H1 (cell line): ENCODE results near the gene FOSL1. TPM values are rescaled to one million over a fixed set of nuclear protein-coding genes. Genes with fewer than 3 reads are reported as not detected.

ENCODE experiments used
- ASH2L ChIP-seq: fragments of 200-600, 300-600 bp; sonication (generic); IDR thresholded peaks from one replicate; pipeline ENCODE4 v1.7.1; 2017; ENCODE audit warnings: low read length
- BRCA1 ChIP-seq: IDR thresholded peaks from 2 replicates; pipeline ENCODE4 v1.6.1; 2012; ENCODE audit warnings: low read depth, low read length, improper control_type of control experiment
- CBX8 ChIP-seq: fragments of 300-800, 300-1000 bp; sonication (generic); IDR thresholded peaks from 2 replicates; pipeline ENCODE4 v1.7.1; 2016; ENCODE audit warnings: low read depth, low read length, borderline replicate concordance
- polyA plus RNA-seq, 7 experiments: library from polyadenylated mRNA; depleted of rRNA in 3 of 7; stranded (reverse) in 5 of 7; unstranded in 2 of 7; fragments of >200 nt in 5 of 7; fragments of 200-250 nt in 2 of 7; gene quantifications; 1 replicate in 5 of 7; 2 replicates in 1 of 7; 4 replicates in 1 of 7; pipeline versions ENCODE4 v1.2.1 to v1.2.3, GENCODE V29; 2011 to 2013; ENCODE audit warnings: missing spikeins in 2 of 7, mixed read lengths in 2 of 7
- total RNA-seq: library from RNA; stranded (reverse); fragmentation: NEBNext Ultra II Directional; extraction: Animal tissue kit (Norgen Biotek cat#: 25700); gene quantifications from 2 replicates; pipeline ENCODE4 v1.2.1, GENCODE V29; 2021

Gene FOSL1
- total and polyA plus RNA-seq, 2 of the 8 experiments (the other 6 are each of a cell fraction or from before 2014, with no cell fraction given), result 6.3 to 7.2 TPM

DNA sequence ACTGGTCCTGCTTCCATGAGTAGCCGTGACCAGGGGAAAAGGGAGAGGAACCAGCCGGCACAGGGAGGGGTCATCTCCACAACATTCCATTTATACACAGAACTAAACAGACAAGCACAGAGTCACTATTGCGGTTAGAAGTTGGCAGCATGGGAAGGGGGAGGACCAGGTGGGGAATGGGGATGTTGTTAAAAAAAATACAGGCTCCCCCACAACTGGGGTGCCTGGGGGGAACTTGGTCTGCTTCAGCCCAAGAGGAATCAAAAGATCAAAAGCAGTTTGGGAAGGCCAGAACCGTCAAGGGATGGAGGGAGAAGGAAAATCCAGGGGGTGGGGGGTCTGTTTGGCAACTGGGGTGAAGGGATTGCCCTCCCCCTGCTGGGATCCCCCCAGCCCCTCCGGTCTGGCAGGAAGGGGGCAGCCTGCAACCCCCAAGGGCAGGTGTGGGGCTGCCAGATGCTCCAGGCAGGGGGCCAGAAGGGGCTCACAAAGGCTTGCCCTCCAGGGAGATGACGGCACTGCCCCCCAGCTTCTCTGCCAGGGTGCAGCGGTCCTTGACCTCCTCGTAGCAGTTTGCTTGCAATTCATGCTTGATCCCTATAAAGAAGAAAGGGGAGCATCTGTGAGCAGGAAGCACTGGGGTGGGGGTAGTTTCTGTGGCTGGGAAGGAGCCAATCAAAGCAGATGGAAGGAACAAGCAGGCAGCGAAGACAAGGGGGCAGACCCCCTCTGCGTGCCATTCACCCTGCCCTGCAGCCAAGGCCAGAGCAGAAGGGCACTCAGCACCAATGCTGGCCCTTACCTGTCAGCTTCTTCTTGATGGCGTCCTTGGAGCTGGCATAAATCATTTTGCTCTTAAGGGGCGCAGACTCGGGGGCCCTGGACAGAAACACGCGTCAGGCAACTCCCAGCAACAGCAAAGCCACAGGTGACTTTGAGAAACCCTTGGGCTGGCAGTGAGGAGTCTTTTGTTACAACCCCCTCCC, 45.0 kb downstream of the FOSL1 start (continued):
- TF ChIP-seq BRCA1 (no peak), CBX8 (no peak), ASH2L (no peak)
